CD1c-positive myeloid dendritic cell (primary cell): ENCODE measurements around the gene APLP2.
"Not testable (repeated sequence)": the region's sequence is repeated elsewhere in the genome, so short reads cannot be mapped to it uniquely, and the experiment has no call there.

Experiments used
- DNase-seq: peaks from one replicate; pipeline ENCODE4 v3.0.0-alpha.2; 2016; ENCODE audit errors: extremely low spot score

APLP2 gene

DNA sequence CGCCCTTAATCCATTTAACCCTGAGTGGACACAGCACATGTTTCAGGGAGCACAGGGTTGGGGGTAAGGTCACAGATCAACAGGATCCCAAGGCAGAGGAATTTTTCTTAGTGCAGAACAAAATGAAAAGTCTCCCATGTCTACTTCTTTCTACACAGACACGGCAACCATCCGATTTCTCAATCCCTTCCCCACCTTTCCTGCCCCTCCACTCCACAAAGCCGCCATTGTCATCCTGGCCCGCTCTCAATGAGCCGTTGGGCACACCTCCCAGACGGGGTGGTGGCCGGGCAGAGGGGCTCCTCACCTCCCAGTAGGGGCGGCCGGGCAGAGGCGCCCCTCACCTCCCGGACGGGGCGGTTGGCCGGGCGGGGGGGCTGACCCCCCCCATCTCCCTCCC, 20.8 kb downstream of the APLP2 start:
- DNase-seq, result not testable (repeated sequence)

DNA sequence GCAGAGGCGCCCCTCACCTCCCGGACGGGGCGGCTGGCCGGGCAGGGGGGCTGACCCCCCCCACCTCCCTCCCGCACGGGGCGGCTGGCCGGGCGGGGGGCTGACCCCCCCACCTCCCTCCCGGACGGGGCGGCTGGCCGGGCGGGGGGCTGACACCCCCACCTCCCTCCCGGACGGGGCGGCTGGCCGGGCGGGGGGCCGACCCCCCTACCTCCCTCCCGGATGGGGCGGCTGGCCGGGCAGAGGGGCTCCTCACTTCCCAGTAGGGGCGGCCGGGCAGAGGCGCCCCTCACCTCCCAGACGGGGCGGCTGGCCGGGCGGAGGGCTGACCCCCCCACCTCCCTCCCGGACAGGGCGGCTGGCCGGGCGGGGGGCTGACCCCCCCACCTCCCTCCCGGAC, 21.5 kb downstream of the APLP2 start:
- not testable (repeated sequence) for DNase-seq

DNA sequence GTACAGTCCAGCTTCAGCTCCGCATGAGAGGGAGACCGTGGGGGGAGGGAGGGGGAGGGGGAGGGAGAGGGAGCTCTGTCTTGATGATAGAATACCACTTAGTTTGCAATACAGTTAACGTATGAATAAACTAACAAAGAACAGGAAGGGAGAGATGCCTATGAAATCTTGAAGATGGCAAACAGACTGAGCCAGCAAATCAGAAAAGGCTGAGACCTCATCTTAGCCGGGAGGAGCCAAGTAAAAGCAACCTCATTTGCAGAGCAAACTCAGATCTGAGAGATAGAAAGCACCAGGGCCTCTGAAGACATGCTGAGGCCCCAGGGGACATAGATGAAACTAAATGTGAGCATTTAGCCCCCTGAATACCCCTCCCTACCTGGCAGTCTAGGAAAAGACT, 23.0 kb downstream of the APLP2 start:
- no peak for DNase-seq

DNA sequence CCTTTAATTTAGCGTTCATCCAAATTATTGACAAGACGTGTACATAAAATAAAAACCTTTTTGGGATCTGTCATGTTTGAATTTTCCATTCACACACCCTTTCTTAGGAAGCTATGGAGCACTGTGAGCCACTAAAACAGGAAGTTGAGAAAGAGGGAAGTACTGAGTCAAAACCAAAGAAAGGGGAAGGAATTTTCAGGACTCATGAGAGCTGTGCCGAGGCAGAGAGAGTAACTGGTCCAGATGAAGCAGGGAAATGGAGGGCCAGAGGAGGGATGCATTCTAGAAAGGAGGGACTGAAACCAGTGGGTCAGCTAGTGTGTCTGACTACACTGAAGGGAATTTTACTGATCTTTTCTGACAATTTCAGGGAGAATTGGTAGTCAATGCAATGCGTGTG, 24.9 kb downstream of the APLP2 start:
- peak; percentile 94 for DNase-seq

DNA sequence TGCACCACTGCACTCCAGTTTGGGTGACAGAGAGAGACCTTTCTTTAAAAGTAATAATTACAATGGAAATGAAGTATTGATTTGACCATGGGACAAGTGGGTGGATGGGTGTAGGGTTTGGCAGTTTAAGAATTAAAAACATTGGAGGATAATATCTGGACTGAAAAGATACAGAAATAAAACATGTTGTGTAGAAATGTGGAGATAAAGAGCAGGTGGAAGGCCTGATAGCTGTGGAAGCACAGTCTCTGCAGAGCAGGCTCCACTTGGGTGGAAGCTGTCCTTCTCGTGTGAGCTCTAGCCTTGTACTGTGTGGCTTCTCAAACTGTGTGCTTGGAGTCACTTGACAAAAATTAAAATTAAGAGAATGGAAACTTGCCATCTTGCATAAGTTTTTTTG, 25.6 kb downstream of the APLP2 start:
- DNase-seq, result no peak

DNA sequence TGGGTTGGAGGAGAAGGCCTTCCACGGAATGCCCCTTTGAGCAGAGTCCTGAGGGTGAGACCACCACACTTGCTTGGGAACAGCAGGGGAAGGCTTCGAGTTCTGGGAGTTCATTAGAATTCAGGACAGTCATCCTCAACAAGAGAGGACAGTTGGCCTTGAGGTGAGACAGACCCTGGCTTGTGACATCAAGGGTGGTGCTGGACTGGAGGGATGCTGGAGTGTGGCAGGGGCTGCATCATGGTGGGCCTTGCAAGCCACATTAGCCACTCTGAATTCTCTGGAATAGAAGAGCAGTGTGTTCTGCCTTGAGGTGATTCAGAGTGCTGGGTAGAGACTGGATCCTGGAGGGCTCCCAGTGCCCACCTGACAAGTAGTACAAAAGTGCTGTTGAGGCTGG, 26.3 kb downstream of the APLP2 start:
- DNase-seq, result no peak

- DNase-seq, result no peak
Observed at GRCh38 chr11:130096823-130097222, 27.1 kb downstream of the APLP2 start.

DNA sequence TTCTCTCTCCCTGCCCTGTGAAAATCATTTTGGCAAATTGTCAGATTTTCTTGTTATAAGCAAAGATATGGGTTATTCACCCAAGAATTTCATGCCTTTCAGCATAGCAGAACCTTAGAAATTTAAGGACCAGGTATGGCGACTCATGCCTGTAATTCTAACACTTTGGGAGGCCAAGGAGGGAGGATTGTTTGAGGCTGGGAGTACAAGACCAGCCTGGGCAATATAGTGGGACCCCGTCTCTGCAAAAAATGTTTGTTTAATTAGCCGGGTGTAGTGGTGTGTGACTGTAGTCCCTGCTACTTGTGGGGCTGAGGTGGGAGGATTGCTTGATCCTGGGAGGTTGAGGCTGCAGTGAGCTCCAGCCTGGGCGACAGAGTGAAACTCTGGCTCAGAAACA, 27.6 kb downstream of the APLP2 start:
- DNase-seq, result no peak

DNA sequence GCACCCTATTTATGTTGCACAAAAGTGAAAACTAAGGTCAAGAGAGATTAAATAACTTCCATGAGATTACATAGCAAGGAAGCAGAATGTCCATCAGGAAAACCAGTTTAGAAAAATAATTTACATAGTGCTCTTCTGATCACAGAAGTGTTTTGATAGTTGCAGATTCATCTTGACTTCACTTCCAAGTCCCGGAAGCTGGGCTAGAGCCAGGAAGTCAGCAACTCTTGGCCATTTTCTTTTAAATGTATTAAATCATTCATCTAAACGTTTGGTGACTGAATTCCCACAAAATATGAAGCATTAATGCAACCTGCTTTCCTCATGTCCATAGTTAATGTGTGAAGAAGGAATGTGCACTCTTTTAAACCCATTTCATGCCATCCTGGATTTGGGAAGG, 29.7 kb downstream of the APLP2 start:
- no peak for DNase-seq

DNA sequence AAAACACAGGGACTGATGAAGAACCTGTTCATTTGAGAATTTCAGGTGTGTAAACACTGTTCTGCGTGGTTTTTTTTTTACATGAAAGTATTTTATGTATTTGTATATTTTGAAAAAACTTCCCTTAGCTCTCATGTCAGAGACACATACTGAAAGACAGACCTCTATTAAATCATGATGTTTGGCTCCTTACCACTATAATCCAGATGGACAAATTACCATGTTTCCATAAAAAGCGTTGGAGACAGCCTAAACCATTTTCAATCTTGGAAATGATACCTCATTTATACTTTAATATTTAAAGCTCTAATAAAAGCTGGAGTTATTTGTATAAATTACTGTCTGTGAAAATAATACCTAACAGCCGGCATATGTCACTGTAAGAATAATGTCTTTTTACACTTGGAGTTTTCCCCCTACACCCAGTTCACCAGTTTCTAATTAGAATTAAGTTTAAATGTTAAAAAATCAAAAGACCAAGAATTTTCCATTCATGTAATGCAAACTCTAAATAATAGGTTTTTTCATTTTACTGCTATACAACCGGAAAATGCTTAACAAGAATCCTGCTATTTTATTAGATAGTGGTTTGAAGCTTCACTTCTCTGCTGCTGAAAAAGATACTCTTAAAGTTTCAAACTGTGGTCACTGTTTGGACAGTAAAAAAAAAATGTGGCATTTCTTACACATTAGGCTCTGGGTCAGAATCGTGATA, 30.8 kb downstream of the APLP2 start:
- no peak for DNase-seq

DNA sequence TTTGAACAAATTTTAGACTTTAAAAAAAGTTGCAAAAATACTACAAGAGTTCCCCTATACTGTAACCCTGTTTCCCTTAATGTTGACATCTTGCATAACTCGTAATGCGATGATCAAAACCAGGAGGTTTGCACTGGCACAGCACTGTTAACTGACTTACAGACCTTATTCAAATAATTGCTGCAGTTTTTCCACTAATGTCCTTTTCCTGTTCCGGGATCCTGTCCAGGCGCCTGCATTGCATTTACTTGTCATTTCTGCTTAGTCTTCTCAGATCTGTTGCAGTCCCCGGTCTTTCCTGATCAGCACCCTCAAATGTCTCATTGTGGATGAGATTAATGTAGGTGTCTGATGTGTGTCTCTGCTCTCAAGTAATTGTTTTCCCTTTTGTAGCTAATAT, 32.0 kb downstream of the APLP2 start:
- no peak for DNase-seq

DNA sequence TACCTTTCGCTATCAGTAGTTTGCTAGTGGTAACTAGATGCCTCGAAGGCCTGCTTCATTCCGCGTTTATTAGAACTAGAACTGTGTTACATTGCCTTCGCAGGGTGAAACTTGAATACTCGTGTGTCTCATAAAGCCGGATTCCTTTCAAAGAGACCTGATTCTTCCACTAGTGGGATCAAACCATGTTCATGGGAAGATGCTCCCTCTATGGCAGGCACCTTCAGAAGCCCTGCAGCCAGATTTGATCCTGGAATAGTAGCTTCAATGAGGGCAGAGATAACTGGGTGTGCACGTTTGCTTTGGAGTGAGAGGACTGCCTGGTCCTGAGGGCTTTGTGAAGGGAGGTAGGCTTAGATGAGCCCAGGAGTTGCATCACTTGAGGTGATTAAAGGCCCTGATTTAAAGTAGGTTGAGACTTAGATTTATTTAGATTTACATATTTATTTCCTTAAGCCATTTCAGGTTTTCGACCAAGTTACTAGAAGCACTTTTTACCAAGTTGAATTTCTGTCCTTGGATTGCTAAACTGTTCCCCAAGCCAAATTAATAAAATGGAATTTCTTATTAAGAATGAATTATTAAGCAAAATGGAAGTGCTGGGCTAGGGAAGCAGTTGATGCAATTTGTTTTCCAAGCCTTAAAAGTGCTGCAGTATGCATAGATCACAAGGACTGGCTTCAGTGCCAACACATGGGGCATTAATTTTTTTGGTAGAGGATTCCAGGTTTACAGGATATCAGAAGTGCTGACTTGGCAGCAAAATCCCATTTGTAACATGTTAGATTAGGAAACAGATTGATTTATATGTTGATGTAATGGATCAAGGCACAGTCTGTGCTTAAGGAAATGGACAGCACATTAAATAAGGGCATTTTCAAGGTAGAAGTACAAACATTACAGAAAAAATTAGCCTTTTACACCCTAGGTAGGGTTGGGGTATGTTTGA, 32.9 kb downstream of the APLP2 start:
- DNase-seq, result no peak

DNA sequence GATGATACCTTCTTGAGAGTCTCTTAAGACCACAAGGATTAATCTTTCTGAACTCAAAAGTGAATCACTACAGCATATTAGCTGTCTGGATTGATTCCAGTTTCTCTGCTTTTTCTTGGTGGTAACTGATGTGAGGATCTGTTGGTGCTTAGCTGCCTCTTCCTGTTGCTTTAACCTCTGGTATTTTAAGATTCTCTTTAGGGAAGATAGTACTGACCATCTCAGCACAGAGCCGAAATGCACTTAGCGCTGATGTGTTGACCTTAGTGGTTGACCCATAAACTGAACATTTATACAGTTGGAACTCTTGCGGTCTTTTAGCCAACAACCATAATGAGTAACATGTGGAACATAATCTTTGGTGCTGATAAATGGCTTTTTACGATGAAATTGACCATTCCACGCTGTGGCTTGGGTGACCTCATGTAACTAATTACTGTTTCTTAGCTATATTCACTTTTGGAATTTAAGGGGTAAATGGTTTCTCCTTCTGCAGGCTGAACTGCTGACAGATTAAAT, 33.7 kb downstream of the APLP2 start:
- DNase-seq, result no peak

DNA sequence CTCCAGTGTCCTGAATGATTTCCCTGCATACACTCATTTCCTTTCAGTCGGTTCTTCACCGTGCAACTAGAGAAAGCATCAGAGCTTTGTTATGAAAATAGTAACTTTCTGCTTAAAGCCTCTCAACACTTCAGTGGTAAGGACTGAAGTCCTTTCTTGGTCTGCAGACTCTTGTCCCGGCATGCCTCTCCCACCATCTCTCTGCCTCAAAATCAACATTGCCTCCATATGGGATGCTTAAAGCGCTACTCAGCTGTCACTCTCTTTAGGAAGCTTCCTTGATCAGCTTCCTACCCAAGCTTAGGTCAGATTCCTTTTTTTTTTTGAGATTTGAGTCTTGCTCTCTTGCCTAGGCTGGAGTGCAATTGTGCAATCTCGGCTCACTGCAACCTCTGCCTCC, 36.7 kb downstream of the APLP2 start:
- DNase-seq, result no peak

DNA sequence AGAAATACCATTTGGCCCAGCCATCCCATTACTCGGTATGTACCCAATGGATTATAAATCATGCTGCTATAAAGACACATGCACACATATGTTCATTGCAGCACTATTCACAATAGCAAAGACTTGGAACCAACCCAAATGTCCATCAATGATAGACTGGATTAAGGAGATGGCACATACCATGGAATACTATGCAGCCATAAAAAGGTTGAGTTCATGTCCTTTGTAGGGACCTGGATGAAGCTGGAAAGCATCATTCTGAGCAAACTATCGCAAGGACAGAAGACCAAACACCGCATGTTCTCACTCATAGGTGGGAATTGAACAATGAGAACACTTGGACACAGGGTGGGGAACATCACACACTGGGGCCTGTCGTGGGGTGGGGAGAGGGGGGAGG, 39.0 kb downstream of the APLP2 start:
- DNase-seq, result not testable (repeated sequence)

GRCh38 chr11:130109386-130109785, 39.7 kb downstream of the APLP2 start:
- DNase-seq, result peak; percentile 70

DNA sequence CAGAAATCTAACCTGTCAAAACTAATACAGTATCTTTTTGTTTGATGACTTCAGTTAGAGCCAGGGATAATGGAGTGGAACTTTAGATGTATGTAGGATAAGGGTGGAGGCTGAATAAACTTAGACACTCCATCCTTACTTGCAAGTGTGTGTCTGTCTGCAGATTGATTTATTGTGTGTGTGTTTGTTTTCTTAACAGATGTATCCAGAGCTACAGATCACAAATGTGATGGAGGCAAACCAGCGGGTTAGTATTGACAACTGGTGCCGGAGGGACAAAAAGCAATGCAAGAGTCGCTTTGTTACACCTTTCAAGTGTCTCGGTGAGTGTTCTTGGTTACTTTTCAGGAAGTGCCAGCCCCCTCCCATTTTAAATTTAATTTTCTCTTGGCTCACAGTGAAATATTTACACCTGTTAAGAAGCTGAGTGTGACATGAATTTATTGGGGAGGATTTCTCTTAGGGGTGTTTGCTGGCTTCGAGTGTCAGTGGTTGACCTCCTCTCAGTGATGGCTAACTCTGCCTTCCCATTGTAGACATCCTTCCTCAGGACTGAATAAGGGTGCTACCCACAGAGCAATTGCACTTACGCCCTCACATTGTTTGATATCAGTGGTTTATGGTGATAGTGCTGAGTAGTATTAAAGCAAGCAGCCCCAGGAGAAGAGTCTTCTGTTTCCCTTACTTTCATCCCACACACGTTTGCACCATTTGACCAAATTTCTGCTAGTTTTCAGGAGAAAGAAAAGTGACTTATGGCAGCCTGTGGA, 40.8 kb downstream of the APLP2 start:
- no peak for DNase-seq

GRCh38 chr11:130112071-130112830, 42.6 kb downstream of the APLP2 start:
- DNase-seq, result no peak

GRCh38 chr11:130114281-130114680, 44.6 kb downstream of the APLP2 start:
- DNase-seq, result no peak

- DNase-seq, result no peak
Observed at GRCh38 chr11:130114726-130115125, 45.0 kb downstream of the APLP2 start.

GRCh38 chr11:130115218-130115617, 45.5 kb downstream of the APLP2 start:
- no peak for DNase-seq
